GM18498 (cell line): Measurements from ENCODE around the gene PPP2R5C.
"Not testable (repeated sequence)": the region's sequence is repeated elsewhere in the genome, so short reads cannot be mapped to it uniquely, and the experiment has no call there.

Source experiments
- ATAC-seq: cut with Tn5 transposase; IDR thresholded peaks from one replicate; pipeline ENCODE4 v1.9.1; 2021; ENCODE audit warnings: mild to moderate bottlenecking, moderate library complexity; ENCODE audit not compliant: unreplicated experiment

Gene PPP2R5C

DNA sequence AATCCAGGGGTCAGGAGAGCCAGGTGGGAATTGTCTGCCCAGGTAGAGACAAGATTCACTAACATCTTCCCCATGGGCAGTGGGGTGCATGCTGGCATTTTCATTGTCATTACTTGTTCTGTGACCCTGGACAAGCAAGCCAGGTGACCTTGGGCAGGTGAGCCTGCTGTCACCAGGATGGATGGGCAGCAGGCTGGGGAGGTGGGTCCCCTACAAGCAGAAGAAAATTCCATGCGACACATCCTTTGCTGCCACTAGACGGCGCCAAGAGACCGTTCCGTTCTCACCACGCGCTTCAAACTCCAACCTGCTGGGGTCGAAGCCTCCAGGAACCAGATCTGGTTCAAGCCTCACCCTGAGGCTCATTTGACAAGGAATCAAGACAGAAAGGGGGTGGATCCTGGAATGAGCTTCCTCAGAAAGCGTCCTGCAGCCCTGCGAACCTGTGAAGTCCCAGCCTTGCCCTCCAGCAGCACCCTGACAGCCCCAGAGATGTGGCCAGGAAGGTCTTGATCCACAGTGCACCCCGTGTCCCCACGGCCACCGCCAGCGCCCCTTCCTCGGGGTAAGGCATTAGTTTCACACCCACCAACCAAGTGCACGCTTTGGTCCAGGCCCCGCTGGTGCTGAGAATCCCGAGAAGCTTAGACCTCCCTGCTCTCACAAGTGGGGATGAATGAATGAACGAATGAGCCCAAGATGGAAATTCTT is 199.7 kb downstream of the PPP2R5C start:
- ATAC-seq: no peak

DNA sequence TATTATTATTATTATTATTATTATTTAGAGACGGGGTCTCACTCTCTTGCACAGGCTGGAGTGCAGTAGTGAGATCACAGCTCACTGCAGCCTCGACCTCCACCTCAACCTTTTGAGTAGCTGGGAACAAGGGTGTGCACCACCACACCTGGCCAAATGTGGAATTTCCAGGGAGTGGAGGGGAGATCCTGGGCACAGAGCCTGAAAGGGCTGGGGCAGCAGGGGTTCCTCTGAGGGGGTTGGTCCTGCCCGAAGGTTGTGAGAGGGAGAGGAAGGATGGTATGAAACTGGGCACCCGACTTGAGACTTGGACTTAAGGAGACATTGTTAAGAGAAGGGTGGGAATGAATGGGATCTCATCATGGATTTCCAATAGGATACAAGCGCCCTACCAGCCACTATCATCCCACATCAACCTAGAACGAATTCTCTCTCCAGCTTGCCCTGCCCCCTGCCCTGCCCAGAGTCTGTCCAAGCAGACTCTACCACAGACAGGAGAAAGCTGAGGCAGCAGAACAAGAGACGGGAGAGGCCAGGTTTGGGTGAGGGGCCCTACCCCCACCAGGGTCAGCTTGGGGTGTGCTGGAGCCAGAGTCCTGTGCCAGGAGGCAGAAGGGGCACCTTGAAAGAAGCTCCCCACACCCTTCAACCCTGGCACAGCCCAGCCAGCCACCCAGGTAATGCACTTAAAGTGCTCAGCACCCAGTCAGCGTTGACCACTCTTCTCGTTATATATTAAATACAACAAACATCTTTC is 200.4 kb downstream of the PPP2R5C start:
- ATAC-seq: no peak

- no peak for ATAC-seq
Observed at GRCh38 chr14:101962503-101962874, 201.0 kb downstream of the PPP2R5C start.

DNA sequence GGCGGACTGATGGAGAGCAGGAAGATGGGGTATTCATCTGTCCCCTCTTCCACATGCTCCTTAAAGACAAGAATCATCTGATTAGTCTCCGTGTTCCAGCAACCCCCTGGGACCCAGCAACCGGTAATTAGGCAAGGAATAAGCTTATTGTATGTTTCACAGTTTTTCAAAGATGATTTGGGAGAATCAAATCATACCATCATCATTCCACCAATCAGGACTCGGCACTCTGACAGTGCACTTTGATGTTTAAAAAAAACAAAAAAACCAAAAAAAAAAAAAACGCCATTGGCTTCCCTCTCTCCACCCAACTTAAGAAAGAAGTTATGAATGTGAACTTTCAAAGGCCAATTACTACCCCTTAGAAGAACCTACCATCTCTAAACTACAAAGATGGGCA is 201.5 kb downstream of the PPP2R5C start:
- ATAC-seq: no peak

- peak; percentile 0 for ATAC-seq
Observed at GRCh38 chr14:101963656-101964296, 202.3 kb downstream of the PPP2R5C start.

DNA sequence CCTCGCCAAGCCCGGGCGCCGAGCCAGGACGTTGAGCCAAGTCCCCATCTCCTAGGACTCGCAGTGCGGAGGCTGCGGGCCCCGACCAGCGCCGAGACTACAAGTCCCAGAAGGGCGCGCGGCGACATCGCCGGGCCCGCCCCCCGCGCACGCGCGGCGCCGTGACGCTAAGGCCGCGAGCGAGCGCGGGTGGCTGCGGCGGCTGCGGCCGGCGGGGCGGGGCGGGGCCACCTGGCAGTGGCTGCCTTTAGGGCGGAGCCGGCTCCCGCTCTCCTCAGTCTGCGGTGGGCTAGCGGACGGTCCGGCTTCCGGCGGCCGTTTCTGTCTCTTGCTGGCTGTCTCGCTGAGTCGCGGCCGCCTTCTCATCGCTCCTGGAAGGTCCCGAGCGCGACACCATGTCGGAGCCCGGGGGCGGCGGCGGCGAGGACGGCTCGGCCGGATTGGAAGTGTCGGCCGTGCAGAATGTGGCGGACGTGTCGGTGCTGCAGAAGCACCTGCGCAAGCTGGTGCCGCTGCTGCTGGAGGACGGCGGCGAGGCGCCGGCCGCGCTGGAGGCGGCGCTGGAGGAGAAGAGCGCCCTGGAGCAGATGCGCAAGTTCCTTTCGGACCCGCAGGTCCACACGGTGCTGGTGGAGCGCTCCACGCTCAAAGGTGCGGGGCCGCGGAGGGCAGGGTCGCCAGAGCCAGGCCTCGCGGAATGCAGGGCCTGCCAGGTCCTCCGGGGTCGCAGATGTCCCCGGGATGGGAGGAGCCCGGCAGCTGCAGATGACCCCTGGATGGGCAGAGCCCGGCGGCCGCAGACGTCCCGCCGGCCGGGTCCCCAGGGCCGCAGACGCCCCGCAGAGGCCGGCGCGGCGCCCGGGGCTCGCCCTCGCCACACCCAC is 203.0 kb downstream of the PPP2R5C start, which contains the start of gene DYNC1H1:
Gene DYNC1H1, plus strand, starts transcription at position 277 of the 884 bp plus-strand sequence. Its CDS starts 119 bp downstream, at position 396.
- peak; percentile 90 for ATAC-seq

GRCh38 chr14:101965181-101965544 is 203.7 kb downstream of the PPP2R5C start:
- ATAC-seq: peak; percentile 41

GRCh38 chr14:101965770-101966722 is 204.5 kb downstream of the PPP2R5C start:
- no peak for ATAC-seq

- ATAC-seq: no peak
Observed at GRCh38 chr14:101966742-101967141, 205.2 kb downstream of the PPP2R5C start.

GRCh38 chr14:101968186-101968585 is 206.7 kb downstream of the PPP2R5C start:
- ATAC-seq: no peak

DNA sequence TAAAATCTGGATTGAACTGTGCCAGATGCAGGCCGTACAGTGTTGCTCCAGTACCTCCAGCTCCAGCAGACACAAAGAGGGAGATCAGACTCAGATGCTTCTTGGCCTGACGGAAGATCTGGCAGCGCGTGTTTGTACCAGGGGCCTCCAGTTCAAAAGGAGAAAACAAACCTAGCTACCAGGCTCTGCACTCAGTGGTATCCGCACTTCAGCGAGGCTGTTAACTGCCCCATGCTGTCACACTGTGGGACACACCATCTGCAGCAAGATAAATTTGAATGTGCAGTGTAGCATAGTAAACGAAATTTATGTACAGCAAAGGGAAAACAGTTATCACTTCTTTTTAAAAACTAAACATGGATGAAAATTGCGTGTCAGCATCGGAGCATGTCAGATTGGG is 208.0 kb downstream of the PPP2R5C start:
- ATAC-seq: no peak

GRCh38 chr14:101970830-101971400 is 209.4 kb downstream of the PPP2R5C start:
- ATAC-seq: no peak

DNA sequence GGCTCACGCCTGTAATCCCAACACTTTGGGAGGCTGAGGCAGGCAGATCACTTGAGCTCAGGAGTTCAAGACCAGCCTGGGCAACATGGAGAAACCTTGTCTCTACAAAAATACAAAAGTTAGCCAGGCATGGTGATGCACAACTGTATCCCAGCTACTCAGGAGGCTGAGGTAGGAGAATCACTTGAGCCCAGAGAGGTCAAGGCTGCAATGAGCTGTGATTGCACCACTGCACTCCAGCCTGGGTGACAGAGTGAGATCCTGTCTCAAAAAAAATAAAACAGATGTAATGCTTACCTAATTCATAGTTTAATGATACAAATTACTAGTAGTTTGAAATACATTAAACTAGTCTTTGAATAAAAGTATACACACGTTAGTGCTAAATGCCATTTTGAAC is 209.9 kb downstream of the PPP2R5C start:
- not testable (repeated sequence) for ATAC-seq

DNA sequence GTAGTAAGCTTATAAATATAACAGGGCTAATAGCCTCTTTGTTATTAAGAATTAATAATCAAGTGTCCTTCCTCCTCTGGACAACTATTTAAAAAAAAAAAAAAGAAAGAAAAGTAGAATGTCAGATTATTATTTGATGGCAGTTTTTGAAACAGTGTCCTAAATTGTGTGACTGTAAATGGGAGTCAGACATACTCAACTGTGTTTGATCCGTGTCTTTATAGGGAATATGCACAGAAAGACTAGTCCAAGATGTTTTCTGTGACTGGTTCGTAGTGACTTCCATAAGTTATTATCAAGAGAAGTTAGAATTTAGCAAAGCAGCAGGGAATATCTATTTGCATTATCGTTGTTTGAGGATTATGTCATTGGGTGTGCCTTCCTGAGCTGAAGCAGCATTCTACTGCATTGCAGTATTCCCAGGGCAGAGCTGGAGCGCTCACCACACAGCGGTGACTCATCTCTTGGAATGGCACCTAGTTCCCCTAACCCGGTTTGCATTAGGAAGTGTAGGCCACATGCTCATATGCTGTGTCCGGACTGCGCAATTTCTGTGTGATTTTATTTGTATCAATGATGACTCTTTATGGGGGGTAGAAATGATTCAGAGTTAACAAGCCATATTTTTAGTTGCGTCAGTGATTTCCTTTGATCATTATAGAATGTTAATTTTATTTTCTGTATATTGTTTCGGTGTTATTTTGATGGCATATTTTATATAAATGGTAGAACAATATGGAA is 210.8 kb downstream of the PPP2R5C start:
- no peak for ATAC-seq

DNA sequence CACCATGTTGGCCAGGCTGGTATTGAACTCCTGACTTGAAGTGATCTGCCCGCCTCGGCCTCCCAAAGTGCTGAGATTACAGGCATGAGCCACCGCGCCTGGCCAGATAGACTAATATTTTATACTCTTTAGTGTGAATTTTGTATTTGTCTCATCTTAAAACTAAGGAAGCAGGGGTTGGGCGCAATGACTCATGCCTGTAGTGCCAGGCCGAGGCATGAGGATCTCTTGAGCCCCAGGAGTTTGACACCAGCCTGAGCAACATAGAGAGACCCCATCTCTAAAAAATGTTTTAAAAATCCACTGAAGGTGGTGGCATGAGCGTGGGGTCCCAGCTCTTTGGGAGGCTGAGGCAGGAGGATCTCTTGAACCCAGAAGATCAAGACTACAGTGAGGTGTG is 211.8 kb downstream of the PPP2R5C start:
- no peak for ATAC-seq

DNA sequence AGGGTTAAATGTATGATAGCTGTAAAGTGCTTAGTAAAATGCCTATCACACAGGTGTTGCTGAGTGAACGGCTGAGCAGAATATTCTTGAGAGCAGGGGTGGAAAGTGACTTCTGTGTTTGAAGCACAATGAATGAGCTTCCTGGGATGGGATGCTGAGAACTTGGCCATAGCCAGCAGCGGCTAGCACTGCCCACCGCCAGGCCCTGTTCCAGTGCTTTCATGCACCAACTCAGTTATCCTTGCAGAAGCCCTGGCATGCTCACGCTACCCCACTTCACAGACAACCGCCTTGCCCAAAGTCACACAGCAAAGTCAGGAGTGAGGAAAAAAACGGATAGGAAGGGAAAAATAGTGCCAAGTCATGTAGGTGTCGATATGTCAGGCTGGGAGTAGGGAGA is 213.7 kb downstream of the PPP2R5C start:
- no peak for ATAC-seq
